Measurements from ENCODE around the gene KLC1.

Gene KLC1

DNA sequence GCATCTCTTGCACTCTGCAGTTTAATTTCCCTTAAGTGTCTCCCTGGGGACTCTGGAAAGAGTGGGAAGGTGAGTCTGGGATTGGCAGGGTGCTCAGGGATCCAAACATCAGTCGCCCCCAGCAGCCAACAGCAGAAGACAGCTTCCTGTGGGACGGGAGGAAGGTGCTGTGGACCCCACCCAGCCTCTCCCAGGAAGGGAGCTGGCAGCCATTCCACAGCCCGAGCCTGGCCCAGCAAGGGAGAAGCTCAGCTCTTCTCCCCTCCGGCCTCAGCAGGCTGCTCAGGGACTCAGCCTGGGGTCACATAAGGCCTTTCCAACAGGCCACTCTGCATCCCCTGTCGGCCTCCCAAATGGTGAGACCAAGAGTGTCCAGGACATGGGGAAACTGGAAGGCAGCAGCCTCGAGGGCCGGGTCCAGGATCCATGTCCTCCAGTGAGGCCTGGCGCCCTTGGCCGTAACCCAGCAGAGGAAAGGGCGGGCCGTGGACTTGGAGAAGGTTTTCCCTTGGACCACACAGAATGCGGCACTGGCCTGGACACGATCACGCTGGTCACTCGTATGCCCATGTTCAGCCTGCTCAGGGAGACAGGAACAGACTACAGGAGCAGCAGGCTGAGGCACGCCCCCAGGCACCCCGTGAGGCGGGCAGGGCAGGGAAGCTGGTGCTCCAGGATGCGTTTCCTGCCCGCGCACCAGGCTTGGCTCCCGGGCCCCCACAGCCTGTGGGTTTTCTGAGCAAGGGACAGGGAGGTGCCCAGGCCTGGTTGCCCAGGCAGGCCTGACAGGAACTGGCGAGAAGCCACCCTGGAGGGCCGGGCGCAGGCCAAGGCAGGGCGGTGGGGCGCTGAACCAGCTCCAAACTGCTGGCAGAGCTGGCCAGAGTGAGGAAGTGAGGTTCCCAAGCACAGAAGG lies 82.8 kb downstream of the KLC1 start:
- CTCF ChIA-PET = interaction anchor here (1.4 to 1.5 kb wide), 2 partner anchors 32 to 189 kb away, joined by 3 read pairs; no protein-coding TSS in a partner anchor

DNA sequence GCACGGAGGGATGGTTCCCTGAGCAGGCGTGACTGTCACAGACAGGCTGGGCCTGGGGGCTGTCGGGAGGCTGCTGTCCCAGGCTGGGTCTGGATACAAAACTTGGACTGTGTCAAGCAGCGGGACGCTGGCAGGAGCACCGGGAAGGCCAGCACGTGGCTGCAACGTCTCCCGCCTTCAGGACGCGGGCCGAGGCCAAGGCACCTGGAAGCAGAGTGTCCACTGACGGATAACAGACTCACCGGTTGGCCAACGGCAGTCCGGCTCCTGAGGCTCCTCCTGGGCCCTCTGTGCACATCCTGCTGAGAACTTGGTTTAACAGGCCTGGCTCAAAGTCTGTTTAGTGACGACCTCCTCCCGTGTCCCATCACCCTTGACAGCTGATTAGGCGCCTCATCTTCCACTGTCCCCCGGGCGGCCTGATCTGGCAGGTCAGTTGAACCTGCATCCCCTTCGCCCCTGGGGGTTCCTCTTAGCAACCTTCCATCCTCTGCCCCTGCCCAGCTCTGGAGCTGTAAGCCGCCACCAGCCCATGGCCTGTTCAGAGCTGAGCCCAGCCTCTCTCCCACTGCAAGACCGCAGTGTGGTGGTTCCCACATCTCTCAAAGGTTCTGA lies 83.7 kb downstream of the KLC1 start:
- TF ChIP-seq, protein P1, sequence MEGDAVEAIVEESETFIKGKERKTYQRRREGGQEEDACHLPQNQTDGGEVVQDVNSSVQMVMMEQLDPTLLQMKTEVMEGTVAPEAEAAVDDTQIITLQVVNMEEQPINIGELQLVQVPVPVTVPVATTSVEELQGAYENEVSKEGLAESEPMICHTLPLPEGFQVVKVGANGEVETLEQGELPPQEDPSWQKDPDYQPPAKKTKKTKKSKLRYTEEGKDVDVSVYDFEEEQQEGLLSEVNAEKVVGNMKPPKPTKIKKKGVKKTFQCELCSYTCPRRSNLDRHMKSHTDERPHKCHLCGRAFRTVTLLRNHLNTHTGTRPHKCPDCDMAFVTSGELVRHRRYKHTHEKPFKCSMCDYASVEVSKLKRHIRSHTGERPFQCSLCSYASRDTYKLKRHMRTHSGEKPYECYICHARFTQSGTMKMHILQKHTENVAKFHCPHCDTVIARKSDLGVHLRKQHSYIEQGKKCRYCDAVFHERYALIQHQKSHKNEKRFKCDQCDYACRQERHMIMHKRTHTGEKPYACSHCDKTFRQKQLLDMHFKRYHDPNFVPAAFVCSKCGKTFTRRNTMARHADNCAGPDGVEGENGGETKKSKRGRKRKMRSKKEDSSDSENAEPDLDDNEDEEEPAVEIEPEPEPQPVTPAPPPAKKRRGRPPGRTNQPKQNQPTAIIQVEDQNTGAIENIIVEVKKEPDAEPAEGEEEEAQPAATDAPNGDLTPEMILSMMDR (IDR thresholded peaks at IDR 0.05; ENCODE audit: control extremely low read depth, extremely low read depth, low read depth, missing control alignments) = no peak
- DNase-seq (ENCODE audit: extremely low spot score) = no peak
- POLR2A ChIA-PET = no interaction called here
- CTCF ChIA-PET = interaction anchor here (1.4 to 1.5 kb wide), 2 partner anchors 33 to 188 kb away, joined by 3 read pairs; no protein-coding TSS in a partner anchor

More for the DNA sequence above, 82.8 kb downstream of the KLC1 start:
- no peak for DNase-seq (ENCODE audit: extremely low spot score)
- TF ChIP-seq, protein P1 (IDR thresholded peaks at IDR 0.05; ENCODE audit: control extremely low read depth, extremely low read depth, low read depth, missing control alignments) = no peak
- POLR2A ChIA-PET = interaction anchor here (0.6 kb wide), 1 partner anchor 37 kb away, joined by 3 read pairs; no protein-coding TSS in a partner anchor

DNA sequence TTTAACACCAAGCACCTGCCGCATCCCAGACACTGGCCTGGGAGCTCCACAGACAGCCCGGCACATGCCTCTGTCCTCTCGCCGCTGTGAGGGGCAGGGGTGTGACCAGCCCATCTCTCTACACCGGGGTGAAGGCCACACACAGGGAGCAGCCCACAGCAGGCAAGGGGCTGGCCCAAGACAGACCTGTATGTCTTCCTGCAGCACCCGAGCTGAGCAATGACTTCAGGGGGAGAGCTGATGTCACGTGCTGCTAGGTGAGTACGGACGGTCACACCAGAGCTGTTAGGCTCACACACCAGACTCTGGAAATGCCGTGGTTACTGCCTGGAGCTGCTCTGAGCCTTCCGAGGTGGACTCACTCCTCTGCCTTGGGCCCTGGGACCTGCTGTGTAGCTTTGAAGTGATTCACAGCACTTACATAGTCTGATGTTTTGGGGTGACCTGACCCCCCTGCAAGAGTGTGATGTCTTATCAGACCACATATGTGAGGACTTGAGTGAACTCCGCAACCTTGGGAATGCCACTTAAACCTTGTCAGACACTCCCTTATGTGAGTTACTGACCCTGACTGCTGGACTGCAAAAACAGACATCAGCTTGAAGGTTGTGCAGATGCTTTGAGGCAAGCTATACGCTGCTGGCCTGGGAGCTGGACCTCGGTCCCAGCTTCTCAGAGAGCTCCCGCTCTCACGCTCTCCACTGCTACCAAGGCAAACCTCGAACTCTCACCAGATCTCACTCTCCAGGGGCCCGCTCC lies 84.5 kb downstream of the KLC1 start:
- CTCF ChIA-PET = interaction anchor here (1.4 kb wide), 1 partner anchor 187 kb away, joined by 3 read pairs; no protein-coding TSS in a partner anchor
- DNase-seq (ENCODE audit: extremely low spot score) = no peak
- TF ChIP-seq, protein P1 (IDR thresholded peaks at IDR 0.05; ENCODE audit: control extremely low read depth, extremely low read depth, low read depth, missing control alignments) = no peak
- POLR2A ChIA-PET = interaction anchor here (0.5 kb wide), 1 partner anchor 22 kb away, joined by 3 read pairs; no protein-coding TSS in a partner anchor

DNA sequence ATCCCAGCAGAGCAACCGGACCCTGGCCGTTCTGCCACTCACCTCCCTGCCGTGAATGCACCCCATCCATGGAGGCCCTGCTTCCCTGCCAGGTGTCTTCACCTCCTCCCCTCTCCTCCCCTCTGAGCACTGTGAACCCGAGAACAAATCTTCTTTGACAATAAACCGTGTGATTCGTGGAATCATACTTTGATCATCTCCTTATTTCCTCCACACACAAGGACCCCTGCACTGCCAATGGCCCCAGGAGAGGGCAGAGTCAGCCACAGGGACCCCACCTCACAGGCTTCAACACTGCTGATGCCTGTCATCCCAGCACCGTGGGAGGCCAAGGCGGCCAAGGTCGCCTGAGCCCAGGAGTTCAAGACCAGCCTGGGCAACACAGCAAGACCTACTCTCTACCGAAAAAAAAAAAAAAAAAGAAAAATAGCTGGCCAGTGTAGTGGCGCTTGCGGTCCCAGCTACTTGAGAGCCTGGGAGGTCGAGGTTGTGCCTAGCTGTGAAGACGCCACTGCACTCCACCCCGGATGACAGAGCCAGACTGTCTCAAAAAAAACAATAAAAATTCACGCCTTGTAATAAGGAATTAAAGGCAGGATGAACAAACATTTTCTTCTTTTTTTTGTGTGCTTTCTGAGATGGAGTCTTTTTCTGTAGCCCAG lies 85.2 kb downstream of the KLC1 start:
- DNase-seq (ENCODE audit: extremely low spot score) = no peak
- ChIA-PET CTCF (no interaction called here), POLR2A (interaction anchor here (0.5 kb wide), 1 partner anchor 23 kb away, joined by 3 read pairs; no protein-coding TSS in a partner anchor)
- TF ChIP-seq, protein P1 (IDR thresholded peaks at IDR 0.05; ENCODE audit: control extremely low read depth, extremely low read depth, low read depth, missing control alignments) = no peak

DNA sequence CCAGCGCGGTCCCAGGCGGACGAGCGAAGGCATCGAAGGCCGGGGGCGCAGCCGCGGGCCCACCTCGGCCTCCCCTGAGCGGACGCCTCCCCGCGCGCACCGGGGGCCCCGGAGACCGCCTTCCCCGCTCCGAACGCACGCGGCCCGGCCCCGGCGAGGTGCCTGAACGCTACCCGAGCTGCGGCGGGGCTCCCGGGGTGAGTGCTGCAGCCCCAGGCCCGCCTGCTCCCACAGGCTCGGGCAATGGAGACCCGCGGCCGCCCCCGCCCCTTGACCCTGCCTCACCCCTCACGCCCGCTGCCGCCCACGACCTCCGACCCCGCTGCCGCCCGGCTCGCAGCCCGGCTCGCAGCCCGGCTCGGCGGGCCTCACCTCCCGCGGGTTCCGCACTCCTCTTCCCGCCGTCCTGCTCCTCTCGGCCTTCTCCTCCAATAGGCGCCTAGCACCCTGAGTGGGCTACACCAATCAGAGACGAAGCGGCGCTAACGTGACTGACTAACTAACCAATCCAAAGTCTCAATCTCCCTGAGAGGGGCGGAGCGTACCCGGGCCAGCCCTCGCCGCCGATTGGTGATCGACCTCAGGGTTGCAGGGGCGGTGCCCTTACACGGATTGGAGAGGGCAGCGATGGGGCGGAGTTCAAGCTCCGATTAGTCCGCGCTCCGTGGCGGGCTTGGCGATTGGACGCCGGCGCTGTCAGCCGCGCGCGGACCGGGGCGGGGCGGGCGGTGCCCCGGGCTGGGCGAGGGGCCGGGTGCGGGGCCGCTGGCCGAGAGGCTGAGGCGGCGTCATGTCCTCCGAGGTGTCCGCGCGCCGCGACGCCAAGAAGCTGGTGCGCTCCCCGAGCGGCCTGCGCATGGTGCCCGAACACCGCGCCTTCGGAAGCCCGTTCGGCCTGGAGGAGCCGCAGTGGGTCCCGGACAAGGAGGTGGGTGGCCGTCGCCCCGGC lies 86.3 kb downstream of the KLC1 start, which contains the start of the genes XRCC3 and ZFYVE21:
XRCC3 (minus strand) TSS at position 400 of the 949 bp plus-strand sequence. CDS start 4,364 bp downstream, outside the sequence.
ZFYVE21 (plus strand) TSS at position 759 of the 949 bp plus-strand sequence; CDS start at position 791, 32 bp downstream.
- POLR2A ChIA-PET = interaction anchor here (0.5 to 0.9 kb wide), 2 partner anchors 27 to 205 kb away, joined by 3 to 5 read pairs; no protein-coding TSS in a partner anchor
- peak; percentile 100 for DNase-seq (ENCODE audit: extremely low spot score)
- TF ChIP-seq, protein P1 (IDR thresholded peaks at IDR 0.05; ENCODE audit: control extremely low read depth, extremely low read depth, low read depth, missing control alignments) = no peak
- CTCF ChIA-PET = interaction anchor here (0.9 to 1.0 kb wide), 2 partner anchors 20 to 91 kb away, joined by 3 read pairs; no protein-coding TSS in a partner anchor

Data from GM10248 (cell line).